ENCODE measurements around the gene ABCG5.

DNA sequence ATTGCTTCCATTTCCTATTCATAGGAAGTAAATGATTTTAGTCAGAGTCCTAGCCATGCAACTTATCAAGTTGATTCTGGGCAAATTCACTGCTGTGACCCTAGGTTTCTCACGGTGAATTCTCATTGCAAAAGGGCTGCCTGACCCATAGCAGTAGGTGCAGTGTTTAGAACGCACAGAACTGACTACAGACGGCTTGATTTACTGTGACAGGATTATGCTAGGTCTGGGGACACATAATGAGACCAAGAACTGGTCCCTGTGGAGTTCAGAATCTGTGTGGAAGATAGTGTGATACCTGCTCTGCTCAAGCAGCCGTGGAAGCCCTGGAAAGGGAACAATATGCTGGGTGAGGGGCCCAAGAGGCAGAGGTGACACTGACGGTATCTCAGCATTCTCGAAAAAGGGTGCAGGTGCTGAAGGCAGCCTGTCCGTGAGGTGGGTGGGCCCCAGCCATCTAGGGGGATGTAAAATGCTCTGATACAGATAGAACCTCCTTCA lies 46.5 kb upstream of the ABCG5 start:
- TF ChIP-seq SP1 (CRISPR knock-in tag; conservative IDR thresholded peaks at IDR 0.05) (no peak), IRF2 (CRISPR knock-in tag; IDR thresholded peaks at IDR 0.05; ENCODE audit: borderline replicate concordance, low read depth) (no peak), SMAD3 (CRISPR knock-in tag; IDR thresholded peaks at IDR 0.05; ENCODE audit: borderline replicate concordance) (no peak)
- TF ChIP-seq, protein P1, sequence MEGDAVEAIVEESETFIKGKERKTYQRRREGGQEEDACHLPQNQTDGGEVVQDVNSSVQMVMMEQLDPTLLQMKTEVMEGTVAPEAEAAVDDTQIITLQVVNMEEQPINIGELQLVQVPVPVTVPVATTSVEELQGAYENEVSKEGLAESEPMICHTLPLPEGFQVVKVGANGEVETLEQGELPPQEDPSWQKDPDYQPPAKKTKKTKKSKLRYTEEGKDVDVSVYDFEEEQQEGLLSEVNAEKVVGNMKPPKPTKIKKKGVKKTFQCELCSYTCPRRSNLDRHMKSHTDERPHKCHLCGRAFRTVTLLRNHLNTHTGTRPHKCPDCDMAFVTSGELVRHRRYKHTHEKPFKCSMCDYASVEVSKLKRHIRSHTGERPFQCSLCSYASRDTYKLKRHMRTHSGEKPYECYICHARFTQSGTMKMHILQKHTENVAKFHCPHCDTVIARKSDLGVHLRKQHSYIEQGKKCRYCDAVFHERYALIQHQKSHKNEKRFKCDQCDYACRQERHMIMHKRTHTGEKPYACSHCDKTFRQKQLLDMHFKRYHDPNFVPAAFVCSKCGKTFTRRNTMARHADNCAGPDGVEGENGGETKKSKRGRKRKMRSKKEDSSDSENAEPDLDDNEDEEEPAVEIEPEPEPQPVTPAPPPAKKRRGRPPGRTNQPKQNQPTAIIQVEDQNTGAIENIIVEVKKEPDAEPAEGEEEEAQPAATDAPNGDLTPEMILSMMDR (IDR thresholded peaks at IDR 0.05) = no peak
- TF ChIP-seq, protein P2, sequence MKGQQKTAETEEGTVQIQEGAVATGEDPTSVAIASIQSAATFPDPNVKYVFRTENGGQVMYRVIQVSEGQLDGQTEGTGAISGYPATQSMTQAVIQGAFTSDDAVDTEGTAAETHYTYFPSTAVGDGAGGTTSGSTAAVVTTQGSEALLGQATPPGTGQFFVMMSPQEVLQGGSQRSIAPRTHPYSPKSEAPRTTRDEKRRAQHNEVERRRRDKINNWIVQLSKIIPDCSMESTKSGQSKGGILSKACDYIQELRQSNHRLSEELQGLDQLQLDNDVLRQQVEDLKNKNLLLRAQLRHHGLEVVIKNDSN (CRISPR knock-in tag; IDR thresholded peaks at IDR 0.05) = no peak
- TF ChIP-seq, protein P3, sequence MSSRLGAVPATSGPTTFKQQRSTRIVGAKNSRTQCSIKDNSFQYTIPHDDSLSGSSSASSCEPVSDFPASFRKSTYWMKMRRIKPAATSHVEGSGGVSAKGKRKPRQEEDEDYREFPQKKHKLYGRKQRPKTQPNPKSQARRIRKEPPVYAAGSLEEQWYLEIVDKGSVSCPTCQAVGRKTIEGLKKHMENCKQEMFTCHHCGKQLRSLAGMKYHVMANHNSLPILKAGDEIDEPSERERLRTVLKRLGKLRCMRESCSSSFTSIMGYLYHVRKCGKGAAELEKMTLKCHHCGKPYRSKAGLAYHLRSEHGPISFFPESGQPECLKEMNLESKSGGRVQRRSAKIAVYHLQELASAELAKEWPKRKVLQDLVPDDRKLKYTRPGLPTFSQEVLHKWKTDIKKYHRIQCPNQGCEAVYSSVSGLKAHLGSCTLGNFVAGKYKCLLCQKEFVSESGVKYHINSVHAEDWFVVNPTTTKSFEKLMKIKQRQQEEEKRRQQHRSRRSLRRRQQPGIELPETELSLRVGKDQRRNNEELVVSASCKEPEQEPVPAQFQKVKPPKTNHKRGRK (CRISPR knock-in tag; IDR thresholded peaks at IDR 0.05; ENCODE audit: borderline replicate concordance) = no peak
